ENCODE measurements around the gene POU3F3. TPM values are rescaled to one million over a fixed set of nuclear protein-coding genes. Genes with fewer than 3 reads are reported as not detected.

The POU3F3 gene
- total and polyA plus RNA-seq, 4 donors = 0.23 TPM; not detected in 3

GRCh38 chr2:104862058-104862941 lies 8.4 kb downstream of the POU3F3 start:
- H3K27me3 ChIP-seq (ENCODE audit: control insufficient read depth in 3 of 3, insufficient read depth in 3 of 3, low read length in 2 of 3) = peaks cover 31 to 95% (median 94%) of the 10 kb centered on the region in 3 donors
- no peak for ATAC-seq (ENCODE audit: insufficient read depth, low FRiP score)
- peaks cover 0 to 15% (median 0%) of the 10 kb centered on the region in 4 donors for H3K9me3 ChIP-seq (ENCODE audit: control insufficient read depth in 4 of 4, insufficient read depth in 3 of 4, low read length in 3 of 4)
- 4 to 6% methylated on average over 54 to 60 of the region's 60 CpGs for WGBS, 2 donors
- no peak overlapping the region for H3K9ac ChIP-seq (ENCODE audit: insufficient read depth in 1 of 2, low read length in 2 of 2)
- DNase-seq = peak; percentile 63 to 72 (median 70)
- H3K4me1 ChIP-seq (ENCODE audit: control insufficient read depth in 5 of 5, insufficient read depth in 5 of 5, low read length in 5 of 5) = peaks cover 0 to 15% (median 0%) of the 10 kb centered on the region in 5 donors
- H3K27ac ChIP-seq (ENCODE audit: low read depth in 1 of 2, low read length in 1 of 2) = no peak overlapping the region
- TF ChIP-seq, protein P1, sequence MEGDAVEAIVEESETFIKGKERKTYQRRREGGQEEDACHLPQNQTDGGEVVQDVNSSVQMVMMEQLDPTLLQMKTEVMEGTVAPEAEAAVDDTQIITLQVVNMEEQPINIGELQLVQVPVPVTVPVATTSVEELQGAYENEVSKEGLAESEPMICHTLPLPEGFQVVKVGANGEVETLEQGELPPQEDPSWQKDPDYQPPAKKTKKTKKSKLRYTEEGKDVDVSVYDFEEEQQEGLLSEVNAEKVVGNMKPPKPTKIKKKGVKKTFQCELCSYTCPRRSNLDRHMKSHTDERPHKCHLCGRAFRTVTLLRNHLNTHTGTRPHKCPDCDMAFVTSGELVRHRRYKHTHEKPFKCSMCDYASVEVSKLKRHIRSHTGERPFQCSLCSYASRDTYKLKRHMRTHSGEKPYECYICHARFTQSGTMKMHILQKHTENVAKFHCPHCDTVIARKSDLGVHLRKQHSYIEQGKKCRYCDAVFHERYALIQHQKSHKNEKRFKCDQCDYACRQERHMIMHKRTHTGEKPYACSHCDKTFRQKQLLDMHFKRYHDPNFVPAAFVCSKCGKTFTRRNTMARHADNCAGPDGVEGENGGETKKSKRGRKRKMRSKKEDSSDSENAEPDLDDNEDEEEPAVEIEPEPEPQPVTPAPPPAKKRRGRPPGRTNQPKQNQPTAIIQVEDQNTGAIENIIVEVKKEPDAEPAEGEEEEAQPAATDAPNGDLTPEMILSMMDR (IDR thresholded peaks at IDR 0.05; ENCODE audit: control extremely low read depth, extremely low read depth) = no peak
- H3K36me3 ChIP-seq (ENCODE audit: control insufficient read depth in 4 of 4, insufficient read depth in 4 of 4, low read length in 4 of 4) = no peaks in the 10 kb centered on the region
- H3K4me3 ChIP-seq = no peak overlapping the region

DNA sequence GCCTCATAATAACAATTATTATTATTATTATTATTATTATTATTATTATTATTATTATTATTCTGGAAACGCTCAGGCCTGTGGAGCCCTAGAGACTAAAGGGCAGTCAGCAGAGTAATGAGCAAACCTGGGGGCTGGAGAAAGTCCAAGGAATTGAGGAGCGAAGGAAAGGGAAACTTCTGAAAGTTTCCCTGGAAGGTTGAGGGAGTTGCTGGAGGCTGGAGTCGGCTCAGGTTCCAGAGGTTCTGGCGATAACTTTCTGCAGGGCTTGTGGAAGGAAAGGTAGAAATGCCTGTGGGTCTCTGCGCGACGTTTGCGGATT lies 9.2 kb downstream of the POU3F3 start:
- TF ChIP-seq, protein P1 (IDR thresholded peaks at IDR 0.05; ENCODE audit: control extremely low read depth, extremely low read depth) = no peak
- Histone ChIP-seq H3K36me3 (ENCODE audit: control insufficient read depth in 4 of 4, insufficient read depth in 4 of 4, low read length in 4 of 4) (no peaks in the 10 kb centered on the region), H3K27ac (ENCODE audit: low read depth in 1 of 2, low read length in 1 of 2) (no peak overlapping the region), H3K4me1 (ENCODE audit: control insufficient read depth in 5 of 5, insufficient read depth in 5 of 5, low read length in 5 of 5) (peaks cover 0 to 15% (median 0%) of the 10 kb centered on the region in 5 donors), H3K4me3 (no peak overlapping the region), H3K27me3 (ENCODE audit: control insufficient read depth in 3 of 3, insufficient read depth in 3 of 3, low read length in 2 of 3) (peaks cover 39 to 97% (median 92%) of the 10 kb centered on the region in 3 donors), H3K9me3 (ENCODE audit: control insufficient read depth in 4 of 4, insufficient read depth in 3 of 4, low read length in 3 of 4) (peaks cover 0 to 15% (median 0%) of the 10 kb centered on the region in 4 donors), H3K9ac (ENCODE audit: insufficient read depth in 1 of 2, low read length in 2 of 2) (no peak overlapping the region)
- ATAC-seq (ENCODE audit: insufficient read depth, low FRiP score) (no peak), DNase-seq (peak in 1 of 3 donors; percentile 5)
- 11 to 14% methylated on average over 8 of the region's 8 CpGs for WGBS, 2 donors

GRCh38 chr2:104863468-104864279 lies 9.8 kb downstream of the POU3F3 start:
- Histone ChIP-seq H3K27ac (ENCODE audit: low read depth in 1 of 2, low read length in 1 of 2) (no peak overlapping the region), H3K4me3 (no peak overlapping the region), H3K4me1 (ENCODE audit: control insufficient read depth in 5 of 5, insufficient read depth in 5 of 5, low read length in 5 of 5) (peaks cover 0 to 15% (median 0%) of the 10 kb centered on the region in 5 donors), H3K27me3 (ENCODE audit: control insufficient read depth in 3 of 3, insufficient read depth in 3 of 3, low read length in 2 of 3) (peaks cover 39 to 97% (median 92%) of the 10 kb centered on the region in 3 donors), H3K36me3 (ENCODE audit: control insufficient read depth in 4 of 4, insufficient read depth in 4 of 4, low read length in 4 of 4) (no peaks in the 10 kb centered on the region), H3K9ac (ENCODE audit: insufficient read depth in 1 of 2, low read length in 2 of 2) (no peak overlapping the region), H3K9me3 (ENCODE audit: control insufficient read depth in 4 of 4, insufficient read depth in 3 of 4, low read length in 3 of 4) (peaks cover 0 to 15% (median 0%) of the 10 kb centered on the region in 4 donors)
- peak in 1 of 3 donors; percentile 10 for DNase-seq
- no peak for ATAC-seq (ENCODE audit: insufficient read depth, low FRiP score)
- TF ChIP-seq, protein P1 (IDR thresholded peaks at IDR 0.05; ENCODE audit: control extremely low read depth, extremely low read depth) = no peak
- 4 to 7% methylated on average over 50 to 60 of the region's 60 CpGs for WGBS, 2 donors
